ENCODE results near the gene TUBB1.
A peak's percentile ranks its signal among the peaks of the same experiment; 100 is the strongest.
"Not testable (repeated sequence)": the region's sequence is repeated elsewhere in the genome, so short reads cannot be mapped to it uniquely, and the experiment has no call there.

TUBB1 gene

DNA sequence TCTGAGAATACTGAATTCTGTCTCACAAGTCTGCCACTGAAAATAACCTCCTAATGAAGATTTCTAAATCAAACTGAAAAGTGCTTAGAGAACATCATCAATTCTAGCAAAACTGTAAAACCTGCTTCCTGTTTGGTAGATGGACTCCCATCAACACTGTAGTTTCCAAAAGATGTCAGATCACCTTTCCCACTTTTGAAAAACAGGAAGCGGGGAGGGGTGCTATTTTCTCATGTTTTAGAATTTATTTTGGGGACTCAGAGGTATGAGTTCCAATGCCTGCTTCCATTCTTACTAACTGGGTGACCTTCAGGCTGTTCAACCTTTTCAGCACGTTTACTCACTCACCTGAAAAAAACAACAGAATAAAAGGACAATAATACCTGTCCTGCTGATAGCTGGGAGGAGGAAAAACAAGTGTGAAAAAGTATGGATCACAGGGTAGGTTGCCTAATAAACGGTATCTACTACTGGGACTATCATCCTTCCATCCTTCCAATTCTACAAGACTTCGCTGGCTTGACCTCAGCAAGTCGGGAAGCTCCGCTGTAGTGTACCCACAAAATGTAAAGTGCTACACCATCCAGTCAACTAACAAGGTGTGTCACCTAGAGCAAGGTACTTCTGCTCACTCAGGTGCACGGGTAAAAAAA is 11.8 kb downstream of the TUBB1 start:
- Mint-ChIP-seq H3K4me1 (peaks cover 20 to 61% of the 10 kb centered on the region in 2 donors), H3K27ac (peak overlapping the region; percentile 98), H3K27me3 (no peaks in the 10 kb centered on the region), H3K4me3 (peak overlapping the region; percentile 95 to 98), H3K9me3 (no peaks in the 10 kb centered on the region), H3K36me3 (peaks cover 40 to 58% of the 10 kb centered on the region in 2 donors)
- no peak for DNase-seq
- no peak for ATAC-seq (replicated peaks)

DNA sequence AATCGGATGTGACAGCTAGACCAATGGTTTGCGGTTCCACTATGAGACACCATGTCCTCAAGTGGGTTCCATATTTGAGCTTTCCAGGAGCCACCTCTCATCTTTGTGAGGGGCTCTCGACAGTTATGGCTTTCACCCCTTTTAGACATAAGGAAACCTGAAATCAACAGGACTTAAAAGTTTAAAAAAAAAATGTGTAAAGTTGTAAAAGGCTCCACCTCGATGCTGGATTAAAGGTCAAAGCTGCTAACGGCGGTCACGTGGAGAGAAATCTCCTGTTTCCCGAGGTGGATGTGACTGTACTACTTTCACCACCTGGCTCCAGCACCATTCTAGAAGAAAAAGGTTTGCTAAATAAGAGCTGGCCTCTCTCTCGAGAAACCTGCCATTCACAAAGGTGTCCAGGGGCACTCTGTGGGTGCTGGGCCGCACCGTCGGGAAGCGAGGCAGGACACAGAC is 12.4 kb downstream of the TUBB1 start:
- DNase-seq = no peak
- H3K27ac Mint-ChIP-seq = peak overlapping the region; percentile 98
- H3K4me3 Mint-ChIP-seq = peak overlapping the region; percentile 95 to 98
- peaks cover 20 to 58% of the 10 kb centered on the region in 2 donors for H3K4me1 Mint-ChIP-seq
- peaks cover 40 to 55% of the 10 kb centered on the region in 2 donors for H3K36me3 Mint-ChIP-seq
- ATAC-seq (replicated peaks) = no peak
- no peaks in the 10 kb centered on the region for H3K9me3 Mint-ChIP-seq
- no peaks in the 10 kb centered on the region for H3K27me3 Mint-ChIP-seq

DNA sequence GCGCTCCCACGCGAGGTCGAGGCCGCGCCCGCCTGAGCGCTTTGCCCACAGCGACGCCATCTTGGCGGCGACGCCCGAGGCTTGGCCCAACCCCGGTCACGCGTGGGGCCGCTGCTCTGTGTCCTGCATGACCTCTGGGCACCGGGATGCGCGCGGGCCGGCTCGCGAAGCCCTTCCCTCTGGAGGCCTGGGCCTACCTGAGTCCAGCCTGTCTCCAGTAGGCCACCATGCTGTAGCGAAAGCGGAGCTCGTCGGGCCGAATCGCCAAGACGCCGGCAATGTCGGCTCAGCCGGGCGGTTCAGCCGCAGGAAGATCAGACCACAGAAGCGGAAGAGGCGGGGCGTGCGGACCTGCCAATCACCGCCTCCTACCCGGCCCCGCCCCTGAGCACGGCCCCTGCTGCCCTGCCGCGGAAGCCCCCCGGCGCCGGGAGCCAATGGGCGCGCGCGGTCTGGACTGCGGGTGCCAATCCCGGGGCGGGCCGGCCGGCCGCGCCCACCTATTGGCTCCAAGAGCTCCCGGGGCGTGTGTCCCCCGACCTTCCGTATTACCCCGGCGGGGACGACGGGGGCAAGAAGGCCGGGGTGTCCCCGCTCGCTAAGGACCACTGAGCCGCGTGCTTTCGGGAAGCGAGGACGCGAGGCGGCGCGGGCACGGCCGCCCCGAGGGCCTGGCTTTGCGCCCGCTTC is 12.9 kb downstream of the TUBB1 start, which contains the start of gene ATP5F1E:
TSS of gene ATP5F1E (minus strand) at position 313 of the 690 bp plus-strand sequence. CDS start at position 229, 84 bp downstream.
- Mint-ChIP-seq H3K36me3 (peaks cover 38 to 54% of the 10 kb centered on the region in 2 donors), H3K4me1 (peaks cover 20 to 53% of the 10 kb centered on the region in 2 donors)

DNA sequence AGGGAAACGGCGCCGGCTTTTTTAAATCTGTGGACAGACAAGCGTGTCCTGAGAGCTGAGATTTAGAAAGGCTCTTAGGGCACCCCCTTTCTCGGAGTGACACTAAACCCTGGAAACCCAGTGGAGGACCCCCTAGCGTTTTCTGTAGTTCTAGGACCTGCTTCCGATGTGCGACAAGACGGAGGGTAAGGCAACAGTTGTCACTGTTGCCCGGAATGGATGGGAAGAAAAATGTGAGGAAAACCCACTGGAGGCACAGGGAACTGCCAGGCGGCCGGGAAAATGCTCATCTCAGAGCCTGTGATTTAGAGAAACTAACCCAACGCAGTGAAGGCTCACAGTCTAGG is 13.5 kb downstream of the TUBB1 start:
- H3K27ac Mint-ChIP-seq = peak overlapping the region; percentile 78
- no peaks in the 10 kb centered on the region for H3K27me3 Mint-ChIP-seq
- H3K36me3 Mint-ChIP-seq = peaks cover 37 to 52% of the 10 kb centered on the region in 2 donors
- H3K4me1 Mint-ChIP-seq = peaks cover 17 to 47% of the 10 kb centered on the region in 2 donors
- no peaks in the 10 kb centered on the region for H3K9me3 Mint-ChIP-seq
- peak overlapping the region; percentile 77 to 98 for H3K4me3 Mint-ChIP-seq
- DNase-seq (no peak), ATAC-seq (replicated peaks) (no peak)

More for the DNA sequence above, 12.9 kb downstream of the TUBB1 start, which contains the start of gene ATP5F1E:
- DNase-seq (peak; percentile 96), ATAC-seq (replicated peaks) (peak; percentile 96 to 98)
- Mint-ChIP-seq H3K9me3 (no peaks in the 10 kb centered on the region), H3K4me3 (peak within 1 kb of the TSS; percentile 95 to 98), H3K27me3 (no peaks in the 10 kb centered on the region), H3K27ac (peak within 1 kb of the TSS; percentile 98)

DNA sequence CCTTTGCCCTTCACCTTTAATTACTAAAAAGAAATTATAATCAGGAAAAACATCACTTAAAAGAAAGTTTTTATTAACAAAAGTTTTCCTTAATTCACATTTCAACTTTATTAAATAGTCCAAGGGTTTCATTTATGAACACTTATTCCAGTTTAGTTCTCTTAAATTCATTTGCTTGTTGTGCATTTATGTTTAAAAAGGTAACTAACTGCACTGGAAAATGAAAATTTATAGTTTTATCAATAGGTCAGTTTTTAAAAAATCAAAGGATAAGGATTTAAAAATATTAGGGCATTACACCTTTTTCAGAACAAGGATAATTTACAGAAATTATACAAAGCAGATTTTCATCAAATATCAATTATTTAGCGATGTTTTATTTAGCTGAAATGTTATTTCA is 13.9 kb downstream of the TUBB1 start:
- ATAC-seq (replicated peaks) (no peak), DNase-seq (no peak)
- H3K27me3 Mint-ChIP-seq = no peaks in the 10 kb centered on the region
- peaks cover 35 to 49% of the 10 kb centered on the region in 2 donors for H3K36me3 Mint-ChIP-seq
- peaks cover 17 to 46% of the 10 kb centered on the region in 2 donors for H3K4me1 Mint-ChIP-seq
- H3K4me3 Mint-ChIP-seq = peak overlapping the region; percentile 77 to 98
- no peak overlapping the region for H3K27ac Mint-ChIP-seq
- H3K9me3 Mint-ChIP-seq = no peaks in the 10 kb centered on the region

GRCh38 chr20:59033616-59034165 is 14.5 kb downstream of the TUBB1 start:
- Mint-ChIP-seq H3K27me3 (no peaks in the 10 kb centered on the region), H3K4me3 (peak overlapping the region in 1 of 2 donors; percentile 15), H3K27ac (no peak overlapping the region), H3K36me3 (peaks cover 32 to 44% of the 10 kb centered on the region in 2 donors), H3K4me1 (peaks cover 16 to 44% of the 10 kb centered on the region in 2 donors), H3K9me3 (no peaks in the 10 kb centered on the region)
- ATAC-seq (replicated peaks) (no peak), DNase-seq (no peak)

- no peak for DNase-seq
- Mint-ChIP-seq H3K4me1 (peaks cover 16 to 41% of the 10 kb centered on the region in 2 donors), H3K36me3 (peaks cover 35 to 41% of the 10 kb centered on the region in 2 donors), H3K27me3 (no peaks in the 10 kb centered on the region), H3K4me3 (no peak overlapping the region), H3K9me3 (no peaks in the 10 kb centered on the region), H3K27ac (no peak overlapping the region)
- ATAC-seq (replicated peaks) = no peak
Observed at GRCh38 chr20:59035381-59035780, 16.2 kb downstream of the TUBB1 start.

DNA sequence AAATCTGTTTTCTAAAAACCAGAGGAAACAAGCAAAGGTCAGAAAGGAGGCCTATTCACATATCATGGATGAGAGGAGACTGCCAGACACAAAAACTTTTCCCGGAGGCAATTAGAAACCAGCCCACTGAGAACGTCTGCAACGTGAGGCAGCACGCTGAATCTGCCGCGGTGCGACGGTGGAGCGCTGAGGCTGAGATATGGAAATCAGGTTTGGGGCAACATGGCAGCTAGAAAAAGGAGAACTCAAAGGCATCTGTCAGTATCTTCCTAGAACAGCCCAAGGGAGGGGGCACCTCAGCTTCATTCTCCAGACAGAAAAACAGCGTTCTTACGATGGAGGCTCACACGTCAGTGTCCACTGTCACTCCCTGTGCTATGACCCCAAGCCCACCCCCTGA is 18.2 kb downstream of the TUBB1 start:
- Mint-ChIP-seq H3K4me3 (no peak overlapping the region), H3K36me3 (peaks cover 34 to 40% of the 10 kb centered on the region in 2 donors), H3K27me3 (no peaks in the 10 kb centered on the region), H3K4me1 (peaks cover 21 to 42% of the 10 kb centered on the region in 2 donors), H3K27ac (no peak overlapping the region), H3K9me3 (no peaks in the 10 kb centered on the region)
- no peak for ATAC-seq (replicated peaks)
- no peak for DNase-seq

- ATAC-seq (replicated peaks) (no peak), DNase-seq (no peak)
- Mint-ChIP-seq H3K36me3 (peaks cover 30 to 34% of the 10 kb centered on the region in 2 donors), H3K4me3 (no peak overlapping the region), H3K4me1 (peaks cover 27 to 45% of the 10 kb centered on the region in 2 donors), H3K9me3 (no peaks in the 10 kb centered on the region), H3K27me3 (no peaks in the 10 kb centered on the region), H3K27ac (no peak overlapping the region)
Observed at GRCh38 chr20:59039233-59039632, 20.0 kb downstream of the TUBB1 start.

- peak overlapping the region; percentile 96 to 99 for H3K4me3 Mint-ChIP-seq
- peaks cover 33 to 49% of the 10 kb centered on the region in 2 donors for H3K4me1 Mint-ChIP-seq
- H3K27me3 Mint-ChIP-seq = no peaks in the 10 kb centered on the region
- H3K9me3 Mint-ChIP-seq = no peaks in the 10 kb centered on the region
- peaks cover 24 to 29% of the 10 kb centered on the region in 2 donors for H3K36me3 Mint-ChIP-seq
- no peak for ATAC-seq (replicated peaks)
- no peak for DNase-seq
- peak overlapping the region; percentile 39 for H3K27ac Mint-ChIP-seq
Observed at GRCh38 chr20:59040667-59041066, 21.4 kb downstream of the TUBB1 start.

DNA sequence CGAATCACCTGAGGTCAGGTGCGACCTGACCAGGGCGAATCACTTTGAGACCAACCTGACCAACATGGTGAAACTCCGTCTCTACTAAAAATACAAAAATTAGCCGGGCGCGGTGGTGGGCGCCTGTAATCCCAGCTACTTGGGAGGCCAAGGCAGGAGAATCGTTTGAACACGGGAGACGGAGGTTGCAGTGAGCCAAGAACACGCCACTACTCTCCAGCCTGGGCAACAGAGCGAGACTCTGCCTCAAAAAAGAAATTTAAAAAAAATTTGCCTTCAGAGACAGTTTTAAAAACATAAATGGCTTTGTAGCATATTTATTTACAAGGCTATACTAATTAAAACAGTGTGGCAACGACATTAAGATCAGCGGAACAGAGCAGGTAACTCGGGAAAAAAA is 22.3 kb downstream of the TUBB1 start:
- not testable (repeated sequence) for ATAC-seq (replicated peaks); H3K27me3 Mint-ChIP-seq; DNase-seq; H3K9me3 Mint-ChIP-seq
- peak overlapping the region; percentile 96 to 99 for H3K4me3 Mint-ChIP-seq
- peak overlapping the region; percentile 73 for H3K27ac Mint-ChIP-seq
- peaks cover 22 to 24% of the 10 kb centered on the region in 2 donors for H3K36me3 Mint-ChIP-seq
- H3K4me1 Mint-ChIP-seq = peaks cover 33 to 48% of the 10 kb centered on the region in 2 donors

DNA sequence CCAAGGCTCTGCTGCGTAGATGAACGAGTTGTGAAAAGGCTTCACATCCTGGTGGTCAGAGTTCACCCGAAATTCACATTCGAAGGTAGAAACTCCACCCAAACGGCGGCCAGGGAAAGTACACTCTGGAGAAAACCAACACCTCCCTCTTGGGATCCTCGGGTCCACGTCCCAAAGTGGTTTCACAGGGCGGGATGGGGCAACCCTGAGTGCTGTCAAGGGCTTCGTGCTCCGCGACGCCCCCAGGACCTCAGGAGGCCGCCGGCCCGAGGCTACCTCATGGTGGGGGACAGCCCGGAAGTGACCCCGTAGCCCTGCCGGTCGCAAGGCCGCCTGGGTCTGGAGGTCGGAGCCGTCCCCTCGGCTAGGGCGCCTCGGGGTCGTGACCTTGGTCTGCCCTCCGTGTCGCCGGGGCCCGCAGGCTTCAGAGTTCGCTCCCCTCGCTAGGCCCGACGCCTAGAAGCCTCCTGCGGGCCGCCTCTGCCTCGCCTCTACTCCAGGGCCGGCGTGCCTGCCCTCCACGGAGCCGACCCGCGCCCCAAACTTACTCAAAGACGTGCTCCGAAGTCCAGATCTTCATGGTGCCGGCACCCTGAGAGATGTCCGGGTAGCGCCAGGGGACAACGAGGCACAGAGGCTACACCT is 23.0 kb downstream of the TUBB1 start, which contains the start of gene PRELID3B:
TSS of gene PRELID3B (minus strand) at position 636 of the 645 bp plus-strand sequence. CDS start at position 580, 56 bp downstream.
- DNase-seq = no peak
- H3K4me1 Mint-ChIP-seq = peaks cover 30 to 48% of the 10 kb centered on the region in 2 donors
- H3K9me3 Mint-ChIP-seq = no peaks in the 10 kb centered on the region
- peak within 1 kb of the TSS; percentile 96 to 99 for H3K4me3 Mint-ChIP-seq
- H3K27ac Mint-ChIP-seq = peak within 1 kb of the TSS; percentile 98
- peaks cover 18 to 19% of the 10 kb centered on the region in 2 donors for H3K36me3 Mint-ChIP-seq
- no peaks in the 10 kb centered on the region for H3K27me3 Mint-ChIP-seq
- ATAC-seq (replicated peaks) = peak; percentile 49 to 54

- peak; percentile 97 to 98 for ATAC-seq (replicated peaks)
- no peaks in the 10 kb centered on the region for H3K9me3 Mint-ChIP-seq
- peak overlapping the region; percentile 96 to 99 for H3K4me3 Mint-ChIP-seq
- peak; percentile 95 for DNase-seq
- H3K36me3 Mint-ChIP-seq = peaks cover 15 to 17% of the 10 kb centered on the region in 2 donors
- no peaks in the 10 kb centered on the region for H3K27me3 Mint-ChIP-seq
- H3K27ac Mint-ChIP-seq = peak overlapping the region; percentile 98
- peaks cover 32 to 48% of the 10 kb centered on the region in 2 donors for H3K4me1 Mint-ChIP-seq
Observed at GRCh38 chr20:59042796-59043631, 23.8 kb downstream of the TUBB1 start.
